ENCODE data around the gene CIAO2A.

The CIAO2A gene

GRCh38 chr15:64093627-64094417, at the start of gene CIAO2A:
TSS of gene CIAO2A (minus strand) at chr15:64093838. CDS start at chr15:64093768, 70 bp downstream.
- in situ Hi-C loops (cut with MboI; ENCODE audit: low sequenced_read_pairs) = loop anchor here (25.0 kb wide), 1 partner anchor 932 kb away; the partner anchor contains the start of gene RPS27L
- Histone ChIP-seq H3K9me3 (no peaks in the 10 kb centered on the region), H3K36me3 (replicated peaks) (peaks cover 13% of the 10 kb centered on the region), H3K27me3 (ENCODE audit: low read depth) (no peaks in the 10 kb centered on the region), H3K4me3 (peak within 1 kb of the TSS; percentile 64), H3K4me1 (peaks cover 33% of the 10 kb centered on the region)
- DNase-seq (ENCODE audit: low spot score in 2 of 2) = peak; percentile 100

GRCh38 chr15:64143276-64143675, 49.6 kb upstream of the CIAO2A start:
- H3K4me1 ChIP-seq = no peaks in the 10 kb centered on the region
- DNase-seq (ENCODE audit: low spot score in 2 of 2) = no peak
- H3K9me3 ChIP-seq = no peaks in the 10 kb centered on the region
- in situ Hi-C loops (cut with MboI; ENCODE audit: low sequenced_read_pairs) = no loop called here
- peaks cover 10% of the 10 kb centered on the region for H3K36me3 ChIP-seq (replicated peaks)
- H3K27me3 ChIP-seq (ENCODE audit: low read depth) = no peaks in the 10 kb centered on the region
- H3K4me3 ChIP-seq = no peak overlapping the region

GRCh38 chr15:64141798-64142512, 48.3 kb upstream of the CIAO2A start:
- H3K4me1 ChIP-seq = no peaks in the 10 kb centered on the region
- in situ Hi-C loops (cut with MboI; ENCODE audit: low sequenced_read_pairs) = no loop called here
- H3K9me3 ChIP-seq = no peaks in the 10 kb centered on the region
- H3K4me3 ChIP-seq = no peak overlapping the region
- H3K36me3 ChIP-seq (replicated peaks) = peaks cover 20% of the 10 kb centered on the region
- H3K27me3 ChIP-seq (ENCODE audit: low read depth) = no peaks in the 10 kb centered on the region
- no peak for DNase-seq (ENCODE audit: low spot score in 2 of 2)

- in situ Hi-C loops (cut with MboI; ENCODE audit: low sequenced_read_pairs) = no loop called here
- H3K4me1 ChIP-seq = no peaks in the 10 kb centered on the region
- H3K36me3 ChIP-seq (replicated peaks) = peaks cover 51% of the 10 kb centered on the region
Measured at GRCh38 chr15:64138331-64138941, 44.8 kb upstream of the CIAO2A start.

DNA sequence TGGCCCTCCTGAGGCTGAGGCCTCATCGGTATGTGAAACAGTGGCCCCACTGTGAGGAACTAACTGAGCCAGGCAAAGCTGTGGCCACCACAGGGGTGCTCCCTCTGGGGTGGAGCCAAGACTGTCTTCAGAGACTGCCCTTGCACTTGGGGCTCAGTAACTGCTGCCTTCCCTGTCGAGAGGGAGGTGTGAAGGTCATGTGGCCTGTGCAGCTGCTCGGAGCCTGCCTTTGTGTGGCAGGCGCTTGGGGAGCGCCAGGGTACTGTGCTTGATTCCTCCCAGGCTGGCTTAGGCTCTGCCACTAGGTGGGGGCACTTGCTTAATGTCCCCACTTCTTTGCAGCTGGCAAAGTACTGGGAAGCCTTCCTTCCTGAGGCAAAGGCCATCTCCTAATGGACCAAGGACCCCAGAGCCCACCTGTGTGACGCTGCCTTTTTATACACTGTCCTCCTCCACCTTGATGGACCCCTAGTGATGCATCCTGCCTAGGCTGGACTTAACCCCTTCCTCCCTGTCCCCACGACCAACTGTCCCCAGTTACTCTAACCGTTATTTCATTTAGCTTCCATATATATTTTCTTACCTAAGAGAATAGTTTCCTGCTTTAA, 43.7 kb upstream of the CIAO2A start:
- in situ Hi-C loops (cut with MboI; ENCODE audit: low sequenced_read_pairs) = no loop called here
- no peak overlapping the region for H3K4me3 ChIP-seq
- H3K36me3 ChIP-seq (replicated peaks) = peaks cover 61% of the 10 kb centered on the region

More at GRCh38 chr15:64138331-64138941, 44.8 kb upstream of the CIAO2A start:
- Histone ChIP-seq H3K27me3 (ENCODE audit: low read depth) (no peaks in the 10 kb centered on the region), H3K4me3 (no peak overlapping the region), H3K9me3 (no peaks in the 10 kb centered on the region)
- no peak for DNase-seq (ENCODE audit: low spot score in 2 of 2)

GRCh38 chr15:64136347-64136746, 42.7 kb upstream of the CIAO2A start:
- H3K27me3 ChIP-seq (ENCODE audit: low read depth) = no peaks in the 10 kb centered on the region
- in situ Hi-C loops (cut with MboI; ENCODE audit: low sequenced_read_pairs) = no loop called here
- H3K4me3 ChIP-seq = no peak overlapping the region
- no peak for DNase-seq (ENCODE audit: low spot score in 2 of 2)
- peaks cover 69% of the 10 kb centered on the region for H3K36me3 ChIP-seq (replicated peaks)
- no peaks in the 10 kb centered on the region for H3K9me3 ChIP-seq
- H3K4me1 ChIP-seq = no peaks in the 10 kb centered on the region

More for the DNA sequence above, 43.7 kb upstream of the CIAO2A start:
- no peaks in the 10 kb centered on the region for H3K9me3 ChIP-seq
- DNase-seq (ENCODE audit: low spot score in 2 of 2) = no peak
- no peaks in the 10 kb centered on the region for H3K27me3 ChIP-seq (ENCODE audit: low read depth)
- no peaks in the 10 kb centered on the region for H3K4me1 ChIP-seq

- H3K4me3 ChIP-seq = no peak overlapping the region
Measured at GRCh38 chr15:64134345-64134829, 40.7 kb upstream of the CIAO2A start.

GRCh38 chr15:64133623-64134344, 40.1 kb upstream of the CIAO2A start:
- Histone ChIP-seq H3K9me3 (no peaks in the 10 kb centered on the region), H3K4me1 (no peaks in the 10 kb centered on the region), H3K27me3 (ENCODE audit: low read depth) (no peaks in the 10 kb centered on the region), H3K36me3 (replicated peaks) (peaks cover 93% of the 10 kb centered on the region), H3K4me3 (no peak overlapping the region)
- DNase-seq (ENCODE audit: low spot score in 2 of 2) = no peak
- in situ Hi-C loops (cut with MboI; ENCODE audit: low sequenced_read_pairs) = no loop called here

More at GRCh38 chr15:64134345-64134829, 40.7 kb upstream of the CIAO2A start:
- no peak for DNase-seq (ENCODE audit: low spot score in 2 of 2)
- no peaks in the 10 kb centered on the region for H3K27me3 ChIP-seq (ENCODE audit: low read depth)
- no peaks in the 10 kb centered on the region for H3K9me3 ChIP-seq
- H3K4me1 ChIP-seq = no peaks in the 10 kb centered on the region
- in situ Hi-C loops (cut with MboI; ENCODE audit: low sequenced_read_pairs) = no loop called here
- H3K36me3 ChIP-seq (replicated peaks) = peaks cover 88% of the 10 kb centered on the region

DNA sequence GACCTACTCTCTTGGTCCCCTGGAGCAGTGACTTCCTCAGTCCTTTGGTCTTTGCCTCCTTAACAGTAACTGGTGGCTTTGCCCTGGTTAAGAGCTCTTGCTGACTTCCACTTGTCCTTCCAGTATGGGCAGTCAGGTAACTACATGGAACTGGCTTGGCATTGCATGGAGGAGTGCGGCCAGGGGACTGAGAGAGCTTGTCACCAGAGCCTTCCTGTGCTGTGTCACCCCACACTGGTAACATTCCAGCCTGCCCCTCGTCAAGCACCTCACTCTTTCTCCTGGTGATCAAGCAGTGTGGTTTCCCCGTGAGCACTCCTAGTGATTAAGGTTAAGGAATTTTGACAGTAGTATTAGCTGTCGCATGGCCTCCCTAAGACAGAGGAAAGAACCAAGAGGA, 38.6 kb upstream of the CIAO2A start:
- H3K4me3 ChIP-seq = no peak overlapping the region
- no peak for DNase-seq (ENCODE audit: low spot score in 2 of 2)
- H3K9me3 ChIP-seq = no peaks in the 10 kb centered on the region
- no peaks in the 10 kb centered on the region for H3K27me3 ChIP-seq (ENCODE audit: low read depth)
- H3K36me3 ChIP-seq (replicated peaks) = peaks cover 96% of the 10 kb centered on the region
- in situ Hi-C loops (cut with MboI; ENCODE audit: low sequenced_read_pairs) = no loop called here
- H3K4me1 ChIP-seq = no peaks in the 10 kb centered on the region

DNA sequence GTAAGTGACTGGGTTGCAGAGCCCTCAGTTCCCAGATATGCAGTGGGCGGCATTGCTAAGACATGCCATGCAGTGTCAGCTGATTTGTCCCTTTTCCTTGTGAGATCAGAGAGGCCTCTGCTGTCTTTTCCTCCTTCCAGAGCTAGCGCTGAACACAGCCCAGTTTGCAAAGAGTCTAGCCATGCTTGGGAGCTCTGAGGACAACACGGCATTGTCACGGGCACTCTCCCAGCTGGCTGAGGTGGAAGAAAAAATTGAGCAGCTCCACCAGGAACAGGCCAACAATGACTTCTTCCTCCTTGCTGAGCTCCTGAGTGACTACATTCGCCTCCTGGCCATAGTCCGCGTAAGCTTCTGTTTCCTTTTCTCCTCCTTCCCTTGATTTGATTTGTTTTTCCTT, 37.9 kb upstream of the CIAO2A start:
- Histone ChIP-seq H3K27me3 (ENCODE audit: low read depth) (no peaks in the 10 kb centered on the region), H3K9me3 (no peaks in the 10 kb centered on the region), H3K36me3 (replicated peaks) (peaks cover 96% of the 10 kb centered on the region), H3K4me1 (no peaks in the 10 kb centered on the region), H3K4me3 (no peak overlapping the region)
- in situ Hi-C loops (cut with MboI; ENCODE audit: low sequenced_read_pairs) = no loop called here
- no peak for DNase-seq (ENCODE audit: low spot score in 2 of 2)

- peaks cover 93% of the 10 kb centered on the region for H3K36me3 ChIP-seq (replicated peaks)
Measured at GRCh38 chr15:64130159-64130558, 36.5 kb upstream of the CIAO2A start.

DNA sequence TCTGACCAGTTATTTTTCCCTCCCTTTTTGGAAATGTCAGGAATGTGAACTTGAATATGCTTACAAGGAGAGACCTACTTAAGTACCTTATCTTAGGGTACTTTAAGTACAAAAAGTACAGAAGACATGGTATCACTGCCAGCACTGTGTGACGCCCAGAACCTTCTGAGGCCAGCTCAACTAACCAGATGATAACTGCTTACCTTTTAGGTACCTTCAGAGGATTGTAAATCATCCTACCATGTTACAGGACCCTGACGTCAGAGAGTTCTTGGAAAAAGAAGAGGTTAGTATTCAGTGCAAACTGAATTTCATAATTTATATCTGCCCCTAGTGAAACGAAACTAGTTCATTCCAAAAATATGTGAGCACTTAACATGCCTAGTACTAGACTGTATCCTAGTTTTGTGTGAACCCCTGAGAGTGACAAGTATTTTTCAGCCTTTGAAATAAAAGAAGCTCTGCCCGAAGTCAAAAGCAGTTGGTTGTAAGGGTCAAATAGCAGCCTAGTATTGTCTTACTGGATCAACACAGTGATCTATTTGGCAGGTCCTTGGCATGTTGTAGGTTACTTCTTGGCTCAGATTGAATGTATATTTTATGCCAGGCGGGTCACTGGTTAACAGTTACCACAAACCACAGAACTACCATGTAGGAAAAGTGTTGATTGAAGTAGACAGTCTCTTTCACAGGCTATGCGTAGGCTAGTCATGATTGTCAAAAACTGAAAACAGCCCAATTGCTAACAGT, 34.1 kb upstream of the CIAO2A start:
- Histone ChIP-seq H3K9me3 (no peaks in the 10 kb centered on the region), H3K4me1 (no peaks in the 10 kb centered on the region), H3K36me3 (replicated peaks) (peaks cover 87% of the 10 kb centered on the region), H3K4me3 (no peak overlapping the region), H3K27me3 (ENCODE audit: low read depth) (no peaks in the 10 kb centered on the region)
- in situ Hi-C loops (cut with MboI; ENCODE audit: low sequenced_read_pairs) = no loop called here
- DNase-seq (ENCODE audit: low spot score in 2 of 2) = no peak

More at GRCh38 chr15:64130159-64130558, 36.5 kb upstream of the CIAO2A start:
- H3K4me3 ChIP-seq = no peak overlapping the region
- H3K27me3 ChIP-seq (ENCODE audit: low read depth) = no peaks in the 10 kb centered on the region
- in situ Hi-C loops (cut with MboI; ENCODE audit: low sequenced_read_pairs) = no loop called here
- no peaks in the 10 kb centered on the region for H3K9me3 ChIP-seq
- no peak for DNase-seq (ENCODE audit: low spot score in 2 of 2)
- H3K4me1 ChIP-seq = no peaks in the 10 kb centered on the region
